Parathyroid adenoma (tissue), 2 donors: ENCODE measurements around the gene MACROH2A2.

Experiments used
- H2AFZ ChIP-seq: fragments of 300-600 bp; sonication (generic); one replicate; pipeline ENCODE4 v1.7.0; 2017; ENCODE audit warnings: antibody characterized with exemption, mild to moderate bottlenecking
- H3K27ac ChIP-seq: fragments of 300-600 bp; sonication (generic); one replicate; pipeline ENCODE4 v1.7.0; 2017
- H3K27me3 ChIP-seq: fragments of 300-600 bp; sonication (generic); one replicate; pipeline ENCODE4 v1.7.0; 2017; ENCODE audit warnings: low read length; ENCODE audit not compliant: control insufficient read depth, insufficient read depth
- H3K36me3 ChIP-seq: fragments of 300-600 bp; sonication (generic); one replicate; pipeline ENCODE4 v1.7.0; 2017; ENCODE audit warnings: low read length; ENCODE audit not compliant: control insufficient read depth, insufficient read depth
- H3K4me1 ChIP-seq: fragments of 300-600 bp; sonication (generic); one replicate; pipeline ENCODE4 v1.7.0; 2017; ENCODE audit warnings: control low read depth
- H3K4me2 ChIP-seq: fragments of 300-600 bp; sonication (generic); one replicate; pipeline ENCODE4 v1.7.0; 2017; ENCODE audit warnings: low read length
- H3K4me3 ChIP-seq: fragments of 300-600 bp; sonication (generic); one replicate; pipeline ENCODE4 v1.7.0; 2017; ENCODE audit warnings: low read depth, low read length
- H3K79me2 ChIP-seq: fragments of 300-600 bp; sonication (generic); one replicate; pipeline ENCODE4 v1.7.0; 2017; ENCODE audit warnings: control low read depth
- H3K9ac ChIP-seq: fragments of 300-600 bp; sonication (generic); one replicate; pipeline ENCODE4 v1.7.0; 2017; ENCODE audit warnings: mild to moderate bottlenecking
- H3K9me3 ChIP-seq: fragments of 300-600 bp; sonication (generic); one replicate; pipeline ENCODE4 v1.7.0; 2017; ENCODE audit warnings: low read length; ENCODE audit not compliant: control insufficient read depth
- CTCF ChIP-seq: fragments of 300-600 bp; sonication (generic); IDR thresholded peaks from one replicate; pipeline ENCODE4 v1.7.0; 2017; ENCODE audit warnings: antibody characterized with exemption, mild to moderate bottlenecking
- donor health status: primary hyperparathyroidism.

Gene MACROH2A2

GRCh38 chr10:70160798-70161197 is 108.2 kb downstream of the MACROH2A2 start:
- no peak overlapping the region for H3K4me3 ChIP-seq
- peaks cover 46% of the 10 kb centered on the region for H3K79me2 ChIP-seq
- no peaks in the 10 kb centered on the region for H3K9me3 ChIP-seq
- peaks cover 7% of the 10 kb centered on the region for H3K4me1 ChIP-seq
- no peaks in the 10 kb centered on the region for H3K27me3 ChIP-seq
- H2AFZ ChIP-seq = no peak overlapping the region
- no peaks in the 10 kb centered on the region for H3K36me3 ChIP-seq
- no peak for TF ChIP-seq CTCF
- no peak overlapping the region for H3K4me2 ChIP-seq
- no peak overlapping the region for H3K27ac ChIP-seq
- H3K9ac ChIP-seq = no peak overlapping the region
